HG03354 (cell line): ENCODE data around the gene DNA2.
"Not testable (repeated sequence)": the region's sequence is repeated elsewhere in the genome, so short reads cannot be mapped to it uniquely, and the experiment has no call there.

Experiments
- ATAC-seq: cut with Tn5 transposase; IDR thresholded peaks from one replicate; pipeline ENCODE4 v1.9.1; 2021; ENCODE audit warnings: mild to moderate bottlenecking; ENCODE audit not compliant: unreplicated experiment, poor library complexity, severe bottlenecking

The DNA2 gene

GRCh38 chr10:68449698-68450097, 22.1 kb downstream of the DNA2 start:
- ATAC-seq = not testable (repeated sequence)

- ATAC-seq = no peak
Measured at GRCh38 chr10:68446179-68446578, 25.6 kb downstream of the DNA2 start.

DNA sequence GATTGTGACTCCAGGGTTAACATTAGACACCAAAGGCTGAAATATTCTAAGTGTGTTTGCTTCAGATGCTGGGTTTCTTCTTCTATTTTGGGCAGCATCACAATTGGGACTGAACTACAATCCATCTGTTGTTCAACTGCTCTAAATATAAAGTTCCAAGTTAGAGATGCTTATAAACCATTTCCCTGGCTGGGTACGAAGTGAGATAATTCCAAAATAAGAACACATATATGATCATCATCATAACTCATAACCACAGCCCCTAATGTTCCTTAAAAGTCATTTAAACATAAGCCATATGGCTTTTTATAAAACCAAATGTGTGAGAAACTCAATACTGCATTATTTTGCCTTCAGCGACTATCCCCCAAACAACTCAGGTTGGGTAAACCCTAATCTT, 28.8 kb downstream of the DNA2 start:
- ATAC-seq = no peak

- ATAC-seq = no peak
Measured at GRCh38 chr10:68440898-68441297, 30.9 kb downstream of the DNA2 start.

DNA sequence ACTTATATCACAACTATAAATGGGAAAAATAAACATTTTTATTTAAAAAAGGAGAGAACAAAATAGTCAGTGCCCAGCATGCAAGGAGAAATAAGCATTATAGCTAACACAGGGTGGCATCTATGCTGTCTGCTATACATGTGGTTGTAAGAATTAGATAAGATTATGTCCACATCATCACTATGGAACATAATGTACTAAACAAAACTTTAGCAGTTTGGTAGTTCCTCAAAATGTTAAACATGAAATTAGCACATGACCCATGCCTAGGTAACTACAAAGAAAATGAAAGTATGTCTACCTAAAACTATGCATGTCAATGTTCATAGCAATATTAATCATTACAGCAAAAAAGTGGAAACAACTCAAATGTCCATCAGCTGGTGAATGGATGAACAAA, 36.0 kb downstream of the DNA2 start:
- ATAC-seq = no peak

GRCh38 chr10:68434657-68435056, 37.1 kb downstream of the DNA2 start:
- ATAC-seq = no peak

DNA sequence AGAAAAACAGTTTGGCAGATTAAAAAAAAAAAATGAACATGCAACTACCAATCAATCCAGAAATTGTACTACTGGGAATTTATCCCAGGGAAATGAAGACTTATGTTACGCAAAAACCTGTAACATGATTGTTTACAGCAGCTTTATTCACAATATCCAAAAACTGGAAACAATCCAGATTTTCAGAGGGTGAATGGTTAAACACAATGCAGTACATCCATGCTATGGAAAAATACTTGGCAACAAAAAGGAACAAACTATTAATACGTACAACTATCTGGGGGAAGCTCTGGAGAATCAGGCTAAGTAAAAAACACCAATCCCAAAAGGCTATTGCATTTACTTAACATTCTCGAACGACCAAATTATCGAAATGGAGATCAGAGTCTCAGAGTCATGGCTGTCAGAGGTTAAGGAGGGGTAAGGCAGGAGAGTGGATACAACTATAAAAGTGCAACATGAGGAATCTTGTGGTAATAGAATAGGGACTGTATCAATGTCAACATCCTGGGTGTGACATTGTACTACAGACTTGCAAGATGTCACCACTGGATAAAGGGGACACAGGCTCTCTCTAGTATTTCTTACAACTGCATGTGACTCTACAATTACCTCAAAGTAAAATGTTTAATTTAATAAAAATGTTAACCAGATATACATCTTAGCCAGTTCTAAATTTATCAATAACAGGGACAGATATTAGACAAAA, 43.2 kb downstream of the DNA2 start:
- ATAC-seq = no peak

DNA sequence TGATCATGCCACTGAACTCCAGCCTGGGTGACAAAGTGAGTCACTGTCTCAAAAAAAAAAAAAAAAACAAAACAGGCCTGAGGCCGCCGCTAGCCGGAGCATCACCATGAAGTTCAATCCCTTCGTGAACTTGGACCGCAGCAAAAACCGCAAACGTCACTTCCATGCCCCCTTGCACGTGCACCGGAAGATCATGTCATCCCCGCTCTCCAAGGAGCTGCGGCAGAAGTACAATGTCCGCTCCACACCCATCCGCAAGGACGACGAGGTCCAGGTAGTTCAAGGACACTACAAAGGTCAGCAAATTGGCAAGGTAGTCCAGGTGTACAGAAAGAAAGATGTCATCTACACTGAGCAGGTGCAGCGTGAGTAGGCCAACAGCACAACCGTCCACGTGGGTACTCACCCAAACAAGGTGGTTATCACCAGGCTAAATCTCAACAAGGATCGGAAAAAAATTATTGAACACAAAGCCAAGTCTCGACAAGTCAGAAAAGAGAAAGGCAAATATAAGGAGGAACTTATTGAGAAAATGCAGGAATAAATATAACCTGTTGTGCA, 47.2 kb downstream of the DNA2 start:
- ATAC-seq = no peak

DNA sequence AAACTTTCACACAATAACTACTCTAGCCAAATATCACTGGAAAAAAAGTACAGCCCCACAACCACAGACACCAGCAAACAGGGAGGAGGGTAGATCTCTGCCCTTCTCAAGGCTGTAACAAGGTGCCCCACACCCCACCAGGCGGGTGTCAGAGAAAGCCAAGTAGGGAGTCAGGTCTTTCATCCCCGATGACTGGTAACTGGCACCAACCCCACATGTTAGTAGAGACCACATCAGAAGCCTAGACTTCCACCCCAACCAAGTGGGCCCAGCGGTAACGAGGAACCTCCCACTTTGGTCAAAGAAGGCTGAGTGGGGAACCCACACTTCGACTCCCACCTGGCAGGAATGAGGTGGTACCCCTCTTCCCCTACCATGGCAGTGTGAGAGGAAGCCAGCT, 48.3 kb downstream of the DNA2 start:
- ATAC-seq = no peak

- no peak for ATAC-seq
Measured at GRCh38 chr10:68419376-68419775, 52.4 kb downstream of the DNA2 start.

DNA sequence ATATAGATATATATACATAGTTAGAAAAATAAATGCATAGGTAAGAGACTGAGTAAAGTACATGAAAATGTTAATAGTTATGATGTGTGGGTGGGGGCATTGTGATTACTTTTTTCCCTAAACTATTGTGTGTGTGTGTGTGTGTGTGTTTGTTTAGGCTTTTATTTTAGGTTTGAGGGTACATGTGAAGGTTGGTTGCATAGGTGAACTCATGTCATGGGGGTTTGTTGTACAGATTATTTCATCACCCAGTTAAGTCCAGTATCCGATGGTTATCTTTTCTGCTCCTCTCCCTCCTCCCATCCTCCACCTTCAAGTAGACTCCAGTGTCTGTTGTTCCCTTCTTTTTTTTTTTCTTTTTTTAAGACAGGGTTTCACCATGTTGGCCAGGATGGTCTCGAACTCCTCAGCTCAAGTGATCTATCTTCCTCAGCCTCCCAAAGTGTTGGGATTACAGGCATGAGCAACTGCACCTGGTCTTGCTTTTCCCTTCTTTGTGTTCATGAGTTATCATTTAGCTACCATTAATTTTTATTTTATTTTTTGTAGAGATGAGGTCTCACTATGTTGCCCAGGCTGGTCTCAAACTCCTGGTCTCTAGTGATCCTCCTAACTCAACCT, 62.8 kb downstream of the DNA2 start:
- ATAC-seq = no peak

DNA sequence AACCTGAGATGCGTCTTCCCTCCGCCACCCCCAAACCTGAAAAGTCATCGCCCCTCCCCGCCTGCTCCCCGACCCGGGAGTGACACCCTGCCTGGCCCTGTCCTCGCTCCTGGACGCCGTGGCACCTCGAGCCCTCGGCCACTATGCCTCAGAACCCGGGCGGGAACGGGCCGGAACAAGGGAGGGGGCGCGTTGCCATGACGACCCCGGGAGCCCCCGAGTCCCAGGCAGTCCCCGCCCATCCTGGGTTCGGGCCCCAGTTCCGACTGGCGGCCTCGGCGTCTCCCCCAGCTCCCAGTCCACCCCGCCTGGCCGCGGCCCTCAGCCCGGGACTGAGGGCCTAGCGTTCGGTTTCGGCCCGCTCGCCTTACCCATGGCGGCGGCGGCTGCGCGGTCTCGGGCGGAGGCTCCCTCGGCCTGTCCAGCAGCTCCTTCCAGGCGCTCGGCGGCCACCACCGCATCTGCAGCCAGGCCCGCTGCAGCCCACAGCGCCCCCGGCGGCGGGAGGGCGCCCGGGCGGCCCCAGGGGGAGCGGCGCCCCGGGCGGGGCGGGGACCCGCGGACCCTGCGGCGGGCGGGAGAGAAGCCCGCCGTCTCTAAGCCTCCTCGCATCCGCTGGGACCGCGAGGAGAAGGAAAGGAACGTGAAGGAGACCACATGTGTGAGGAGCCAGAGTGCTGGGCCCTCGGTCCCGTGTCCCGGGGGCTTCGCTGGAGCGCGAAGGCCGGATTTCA, 64.8 kb downstream of the DNA2 start, which contains the start of gene RUFY2:
RUFY2 (minus strand) TSS at position 463 of the 734 bp plus-strand sequence; CDS start at position 375, 88 bp downstream.
- ATAC-seq = peak; percentile 95

GRCh38 chr10:68406111-68406814, 65.5 kb downstream of the DNA2 start:
- peak; percentile 56 for ATAC-seq

DNA sequence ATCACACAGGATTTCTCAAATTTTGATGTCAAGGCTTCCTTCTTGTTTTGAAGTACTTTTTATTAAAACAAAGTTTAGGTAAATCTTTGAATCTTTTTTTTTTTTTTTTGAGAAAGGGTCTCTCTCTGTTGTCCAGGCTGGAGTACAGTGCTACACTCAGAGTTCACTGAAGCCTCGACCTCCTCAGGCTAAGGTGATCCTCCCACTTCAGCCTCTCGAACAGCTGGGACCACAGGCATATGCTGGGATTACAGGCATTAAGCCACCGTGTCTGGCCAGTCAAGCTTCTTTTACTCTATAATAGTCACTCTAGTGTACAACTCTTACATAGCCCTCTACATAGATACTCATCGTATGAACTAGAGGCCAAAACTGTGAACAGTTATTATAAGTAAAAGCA, 68.1 kb downstream of the DNA2 start:
- ATAC-seq = no peak

DNA sequence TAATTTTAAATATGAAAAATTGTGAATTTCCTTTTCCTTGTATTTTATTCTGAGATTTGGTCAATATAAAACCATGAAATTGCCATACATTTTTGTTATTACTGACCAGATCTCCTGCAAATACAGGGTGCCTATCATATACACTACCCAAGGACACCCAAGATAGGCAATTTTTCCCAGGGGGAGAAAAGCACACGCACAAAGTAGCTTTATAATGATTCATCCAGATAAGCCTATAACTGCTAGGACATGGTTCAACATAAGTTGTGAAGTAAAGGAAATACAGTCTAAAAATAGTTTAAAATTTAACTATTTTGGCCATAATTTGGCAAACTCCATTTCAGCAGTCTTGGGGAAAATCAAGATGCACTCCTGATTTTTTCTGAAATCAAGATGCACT, 69.5 kb downstream of the DNA2 start:
- ATAC-seq = no peak

GRCh38 chr10:68397005-68397404, 74.8 kb downstream of the DNA2 start:
- no peak for ATAC-seq

DNA sequence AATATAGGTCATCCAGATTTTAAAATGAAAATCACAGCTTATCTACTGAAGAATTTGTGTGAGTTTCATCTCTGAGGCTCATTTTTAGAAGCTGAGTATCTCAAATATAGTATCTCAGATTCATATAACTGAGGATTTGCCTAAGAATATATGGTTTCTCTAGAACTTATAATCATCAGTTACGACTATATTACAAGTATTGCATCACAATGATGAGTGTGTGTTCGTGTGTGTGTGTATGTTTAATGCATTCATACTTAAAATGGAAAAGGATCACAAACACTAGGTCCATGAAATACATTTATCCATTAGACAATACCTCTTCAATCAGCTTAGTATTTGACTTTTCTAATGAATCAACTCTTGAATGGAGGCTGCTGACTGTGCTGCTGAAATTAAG, 86.0 kb downstream of the DNA2 start:
- no peak for ATAC-seq

GRCh38 chr10:68371604-68372003, 100.2 kb downstream of the DNA2 start:
- no peak for ATAC-seq

GRCh38 chr10:68367121-68367520, 104.7 kb downstream of the DNA2 start:
- ATAC-seq = no peak

DNA sequence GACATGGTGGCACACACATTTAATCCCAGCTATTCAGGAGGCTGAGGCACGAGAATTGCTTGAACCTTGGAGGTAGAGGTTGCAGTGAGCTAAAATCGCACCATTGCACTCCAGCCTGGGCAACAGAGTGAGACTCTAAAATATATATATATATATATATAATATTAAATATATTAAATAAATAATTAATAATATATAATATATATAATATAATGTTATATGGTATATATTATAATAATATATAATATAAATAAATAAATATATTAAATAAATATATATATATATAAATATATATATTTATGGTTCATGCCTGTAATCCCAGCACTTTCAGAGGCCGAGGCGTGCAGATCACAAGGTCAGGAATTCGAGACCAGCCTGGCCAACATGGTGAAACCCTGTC, 105.2 kb downstream of the DNA2 start:
- ATAC-seq = no peak
